GM12891 (cell line): ENCODE measurements around the gene ARAP2.

Source experiments
- POLR2A ChIP-seq: IDR thresholded peaks from 2 replicates; pipeline ENCODE4 v1.6.1; 2011; ENCODE audit warnings: low read depth, low read length, control low read depth
- TAF1 ChIP-seq: IDR thresholded peaks from 2 replicates; pipeline ENCODE4 v1.6.1; 2011; ENCODE audit warnings: low read depth, low read length, control low read depth

- TF ChIP-seq POLR2A: no peak
- TF ChIP-seq TAF1: no peak
These were observed 8.2 kb downstream of the ARAP2 start for GRCh38 chr4:36236159-36236558.
